H1 (cell line): ENCODE measurements around the gene FBXL15.

ENCODE experiments used
- ASH2L ChIP-seq: fragments of 200-600, 300-600 bp; sonication (generic); IDR thresholded peaks from one replicate; pipeline ENCODE4 v1.7.1; 2017; ENCODE audit warnings: low read length
- CREB1 ChIP-seq: IDR thresholded peaks from 2 replicates; pipeline ENCODE4 v1.6.1; 2012; ENCODE audit warnings: inconsistent platforms
- SIN3A ChIP-seq, 2 experiments: IDR thresholded peaks in 1 of 2; conservative IDR thresholded peaks in 1 of 2; 2 replicates each; pipeline ENCODE4 v1.6.1; 2011 to 2012; ENCODE audit warnings: low read length in 2 of 2, improper control_type of control experiment in 1 of 2, low read depth in 1 of 2, mild to moderate bottlenecking in 1 of 2
- TCF12 ChIP-seq: IDR thresholded peaks from 2 replicates; pipeline ENCODE4 v1.6.1; 2011; ENCODE audit warnings: low read depth, mild to moderate bottlenecking, low read length
- TF ChIP-seq, protein P1 (sequence below), 3 experiments: IDR thresholded peaks; 1 replicate in 2 of 3; 2 replicates in 1 of 3; pipeline versions ENCODE4 v1.5.1 to v1.6.1; 2011; ENCODE audit warnings: low read length in 3 of 3, mild to moderate bottlenecking in 3 of 3, inconsistent platforms in 2 of 3, low read depth in 1 of 3, moderate library complexity in 1 of 3; ENCODE audit not compliant: insufficient read depth in 1 of 3; ENCODE audit errors: control extremely low read depth in 1 of 3
- TF ChIP-seq, protein P2 (sequence below): IDR thresholded peaks from 2 replicates; pipeline ENCODE4 v1.6.1; 2011; ENCODE audit warnings: low read length, improper control_type of control experiment

DNA sequence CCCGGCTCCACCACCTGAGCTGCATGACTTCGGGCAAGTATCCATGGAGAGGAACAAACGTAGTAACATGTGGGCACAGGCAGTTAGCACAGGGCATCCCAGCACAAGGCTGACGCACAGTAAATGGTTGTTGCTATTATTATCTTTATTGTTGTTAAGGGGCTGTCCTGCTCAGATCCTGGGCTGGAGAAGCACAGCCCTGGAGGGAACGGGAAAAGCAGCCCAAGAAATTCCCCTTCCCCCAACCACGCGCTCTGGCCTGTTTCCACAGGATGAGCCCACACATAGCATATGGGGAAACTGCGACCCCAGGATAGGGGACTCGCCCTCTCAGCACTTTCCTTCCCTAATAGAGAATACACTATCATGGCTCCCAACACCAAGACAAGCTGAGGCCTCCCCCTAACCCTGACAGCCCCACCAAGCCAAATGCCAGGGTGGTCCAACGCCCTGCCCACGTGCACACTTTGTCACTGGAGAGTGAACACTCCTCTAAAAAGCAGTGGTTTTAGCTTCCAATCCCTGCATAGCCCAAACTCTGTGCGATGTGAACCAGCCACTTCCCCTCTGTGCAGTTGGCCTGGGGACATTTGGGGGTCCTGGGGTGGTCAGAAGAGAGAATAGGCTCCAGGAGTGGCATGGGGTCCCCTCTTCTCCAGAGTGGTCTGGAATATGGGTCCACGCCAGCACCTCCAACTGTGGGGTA, 13.1 kb upstream of the FBXL15 start:
- TF ChIP-seq, protein P1, sequence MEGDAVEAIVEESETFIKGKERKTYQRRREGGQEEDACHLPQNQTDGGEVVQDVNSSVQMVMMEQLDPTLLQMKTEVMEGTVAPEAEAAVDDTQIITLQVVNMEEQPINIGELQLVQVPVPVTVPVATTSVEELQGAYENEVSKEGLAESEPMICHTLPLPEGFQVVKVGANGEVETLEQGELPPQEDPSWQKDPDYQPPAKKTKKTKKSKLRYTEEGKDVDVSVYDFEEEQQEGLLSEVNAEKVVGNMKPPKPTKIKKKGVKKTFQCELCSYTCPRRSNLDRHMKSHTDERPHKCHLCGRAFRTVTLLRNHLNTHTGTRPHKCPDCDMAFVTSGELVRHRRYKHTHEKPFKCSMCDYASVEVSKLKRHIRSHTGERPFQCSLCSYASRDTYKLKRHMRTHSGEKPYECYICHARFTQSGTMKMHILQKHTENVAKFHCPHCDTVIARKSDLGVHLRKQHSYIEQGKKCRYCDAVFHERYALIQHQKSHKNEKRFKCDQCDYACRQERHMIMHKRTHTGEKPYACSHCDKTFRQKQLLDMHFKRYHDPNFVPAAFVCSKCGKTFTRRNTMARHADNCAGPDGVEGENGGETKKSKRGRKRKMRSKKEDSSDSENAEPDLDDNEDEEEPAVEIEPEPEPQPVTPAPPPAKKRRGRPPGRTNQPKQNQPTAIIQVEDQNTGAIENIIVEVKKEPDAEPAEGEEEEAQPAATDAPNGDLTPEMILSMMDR (IDR thresholded peaks at IDR 0.05; ENCODE audit: control extremely low read depth in 1 of 3, insufficient read depth in 1 of 3, low read depth in 1 of 3, low read length in 3 of 3) = no peak
- TF ChIP-seq SIN3A (conservative IDR thresholded peaks at IDR 0.05 in 1 of 2, IDR thresholded peaks at IDR 0.05 in 1 of 2; ENCODE audit: low read depth in 1 of 2, low read length in 2 of 2) (no peak), CREB1 (no peak), ASH2L (no peak), TCF12 (no peak)
- TF ChIP-seq, protein P2, sequence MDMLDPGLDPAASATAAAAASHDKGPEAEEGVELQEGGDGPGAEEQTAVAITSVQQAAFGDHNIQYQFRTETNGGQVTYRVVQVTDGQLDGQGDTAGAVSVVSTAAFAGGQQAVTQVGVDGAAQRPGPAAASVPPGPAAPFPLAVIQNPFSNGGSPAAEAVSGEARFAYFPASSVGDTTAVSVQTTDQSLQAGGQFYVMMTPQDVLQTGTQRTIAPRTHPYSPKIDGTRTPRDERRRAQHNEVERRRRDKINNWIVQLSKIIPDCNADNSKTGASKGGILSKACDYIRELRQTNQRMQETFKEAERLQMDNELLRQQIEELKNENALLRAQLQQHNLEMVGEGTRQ = no peak
